ENCODE data around the gene DDIAS. TPM values are rescaled to one million over a fixed set of nuclear protein-coding genes. Genes with fewer than 3 reads are reported as not detected.

DDIAS gene
- total and polyA plus RNA-seq, 7 experiments from 2014 or later: 0.25 to 12.7 (median 1.1) TPM

DNA sequence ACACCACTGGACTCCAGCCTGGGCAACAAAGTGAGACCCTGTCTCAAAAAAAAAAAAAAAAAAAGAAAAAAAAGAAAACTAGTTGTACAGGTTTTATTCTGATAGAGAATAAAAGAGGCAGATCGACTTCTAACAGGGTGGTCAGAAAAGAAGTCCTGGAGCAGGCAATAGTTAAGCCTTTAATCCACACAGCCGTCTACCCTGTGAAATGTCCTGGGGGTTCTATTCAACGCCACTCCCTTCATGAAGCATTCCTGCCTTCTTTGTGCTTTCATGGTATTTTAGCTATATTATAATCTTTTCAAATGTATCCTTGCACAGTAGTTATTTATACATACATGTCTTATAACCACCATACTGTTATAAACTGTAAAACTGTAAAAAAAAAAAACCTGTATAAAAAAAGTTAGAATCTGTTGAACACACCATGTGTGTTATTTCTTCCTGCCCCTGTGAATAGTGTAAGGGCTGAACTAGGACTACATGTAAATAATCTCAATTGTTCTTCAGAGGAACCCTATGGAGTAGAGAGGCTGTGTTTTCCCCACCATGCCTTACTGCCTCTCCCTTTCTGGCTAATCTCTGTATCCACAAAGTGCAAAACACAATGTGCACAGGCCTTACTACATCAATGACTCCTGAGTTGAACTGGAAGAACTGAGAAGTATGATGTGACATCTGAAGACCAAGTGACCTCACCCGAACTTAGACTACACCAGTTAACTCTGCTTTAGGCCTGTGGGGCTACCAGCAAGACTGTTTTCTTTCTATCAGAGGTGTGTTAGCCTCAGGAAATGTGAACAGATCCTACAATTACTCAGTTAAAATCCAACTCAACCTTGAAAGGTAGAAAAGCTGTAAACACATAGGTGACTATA is 26.7 kb upstream of the DDIAS start:
- H3K27ac Mint-ChIP-seq: peak overlapping the region in 5 of 9 donors; percentile 5 to 58 (median 13)
- no peak overlapping the region for H3K4me3 Mint-ChIP-seq
- DNase-seq: no peak
- peaks cover 4 to 31% (median 19%) of the 10 kb centered on the region in 5 donors for H3K36me3 Mint-ChIP-seq
- H3K4me1 Mint-ChIP-seq: peaks cover 17 to 42% (median 27%) of the 10 kb centered on the region in 7 donors
- Histone ChIP-seq H3K27me3 (ENCODE audit: control insufficient read depth in 2 of 2, insufficient read depth in 2 of 2, low read length in 2 of 2) (no peaks in the 10 kb centered on the region), H3K36me3 (ENCODE audit: control insufficient read depth in 2 of 3, insufficient read depth in 3 of 3, low read length in 3 of 3) (no peaks in the 10 kb centered on the region), H3K27ac (ENCODE audit: low read depth, low read length) (no peak overlapping the region), H3K9me3 (ENCODE audit: control insufficient read depth in 2 of 3, low read length in 3 of 3) (no peaks in the 10 kb centered on the region), H3K4me3 (ENCODE audit: low read length) (no peak overlapping the region), H3K4me1 (ENCODE audit: control insufficient read depth in 2 of 2, insufficient read depth in 2 of 2, low read length in 2 of 2) (peaks cover 11 to 14% of the 10 kb centered on the region in 2 donors)
- ChIA-PET POLR2A (interaction anchor here (0.8 to 1.2 kb wide), 3 partner anchors 57 to 189 kb away, joined by 3 read pairs; no protein-coding TSS in a partner anchor), CTCF (interaction anchor here (0.7 kb wide), 1 partner anchor 210 kb away, joined by 3 read pairs; no protein-coding TSS in a partner anchor)
- no peak for ATAC-seq
- H3K27me3 Mint-ChIP-seq: no peaks in the 10 kb centered on the region
- intact Hi-C loops (cut with micrococcal nuclease): loop anchor here in 1 of 2 donors (1.0 kb wide), 1 partner anchor 25 kb away; the partner anchor contains the start of gene PRCP
- peaks cover 5 to 31% (median 11%) of the 10 kb centered on the region in 11 donors for H3K9me3 Mint-ChIP-seq

DNA sequence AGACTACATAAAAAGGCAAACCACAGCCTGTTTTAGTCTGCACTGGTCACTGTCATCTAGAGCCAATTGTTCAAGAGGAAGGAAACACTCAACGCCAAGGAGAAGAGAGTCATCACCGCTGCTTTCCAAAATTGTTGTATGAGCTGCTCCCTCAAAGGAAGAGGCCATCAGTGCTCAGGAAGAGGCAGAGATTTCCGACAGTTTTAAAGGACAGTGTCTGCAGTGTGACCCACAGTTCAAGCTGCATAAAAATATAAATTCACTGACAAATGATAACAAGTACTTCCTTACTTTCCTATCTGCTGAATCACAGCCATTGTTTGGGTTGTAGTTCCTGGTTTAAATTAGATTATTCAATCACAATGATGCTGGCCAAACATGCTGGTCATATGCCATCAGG is 17.7 kb upstream of the DDIAS start:
- peak; percentile 48 for ATAC-seq
- peaks cover 0 to 4% (median 0%) of the 10 kb centered on the region in 3 experiments for H3K9me3 ChIP-seq (ENCODE audit: control insufficient read depth in 2 of 3, low read length in 3 of 3)
- no peak overlapping the region for H3K27ac Mint-ChIP-seq
- H3K9me3 Mint-ChIP-seq: peaks cover 0 to 18% (median 6%) of the 10 kb centered on the region in 11 donors
- intact Hi-C loops (cut with micrococcal nuclease): no loop called here
- H3K27me3 Mint-ChIP-seq: no peaks in the 10 kb centered on the region
- peaks cover 9 to 56% (median 35%) of the 10 kb centered on the region in 5 donors for H3K36me3 Mint-ChIP-seq
- no peak overlapping the region for H3K4me3 ChIP-seq (ENCODE audit: low read length)
- H3K27ac ChIP-seq (ENCODE audit: low read depth, low read length): no peak overlapping the region
- H3K4me1 ChIP-seq (ENCODE audit: control insufficient read depth in 2 of 2, insufficient read depth in 2 of 2, low read length in 2 of 2): no peaks in the 10 kb centered on the region
- H3K27me3 ChIP-seq (ENCODE audit: control insufficient read depth in 2 of 2, insufficient read depth in 2 of 2, low read length in 2 of 2): no peaks in the 10 kb centered on the region
- H3K4me3 Mint-ChIP-seq: no peak overlapping the region
- ChIA-PET POLR2A (no interaction called here), CTCF (interaction anchor here (0.6 to 2.4 kb wide), 2 partner anchors 16 to 155 kb away, joined by 4 to 11 read pairs; no protein-coding TSS in a partner anchor)
- DNase-seq: no peak
- H3K36me3 ChIP-seq (ENCODE audit: control insufficient read depth in 2 of 3, insufficient read depth in 3 of 3, low read length in 3 of 3): no peaks in the 10 kb centered on the region
- peaks cover 0 to 15% (median 0%) of the 10 kb centered on the region in 7 donors for H3K4me1 Mint-ChIP-seq

- H3K4me1 Mint-ChIP-seq: peaks cover 0 to 6% (median 0%) of the 10 kb centered on the region in 7 donors
- DNase-seq (no peak), ATAC-seq (peak; percentile 34)
- Histone ChIP-seq H3K36me3 (ENCODE audit: control insufficient read depth in 2 of 3, insufficient read depth in 3 of 3, low read length in 3 of 3) (no peaks in the 10 kb centered on the region), H3K9me3 (ENCODE audit: control insufficient read depth in 2 of 3, low read length in 3 of 3) (no peaks in the 10 kb centered on the region), H3K4me1 (ENCODE audit: control insufficient read depth in 2 of 2, insufficient read depth in 2 of 2, low read length in 2 of 2) (no peaks in the 10 kb centered on the region), H3K27me3 (ENCODE audit: control insufficient read depth in 2 of 2, insufficient read depth in 2 of 2, low read length in 2 of 2) (no peaks in the 10 kb centered on the region), H3K27ac (ENCODE audit: low read depth, low read length) (no peak overlapping the region), H3K4me3 (ENCODE audit: low read length) (no peak overlapping the region)
- no peaks in the 10 kb centered on the region for H3K27me3 Mint-ChIP-seq
- H3K27ac Mint-ChIP-seq: no peak overlapping the region
- intact Hi-C loops (cut with micrococcal nuclease): no loop called here
- H3K36me3 Mint-ChIP-seq: peaks cover 0 to 12% (median 5%) of the 10 kb centered on the region in 5 donors
- no peaks in the 10 kb centered on the region for H3K9me3 Mint-ChIP-seq
- CTCF ChIA-PET: no interaction called here
- POLR2A ChIA-PET: interaction anchor here (0.6 kb wide), 1 partner anchor 22 kb away, joined by 5 read pairs; no protein-coding TSS in a partner anchor
- no peak overlapping the region for H3K4me3 Mint-ChIP-seq
These were observed 12.2 kb upstream of the DDIAS start for GRCh38 chr11:82889133-82890001.

DNA sequence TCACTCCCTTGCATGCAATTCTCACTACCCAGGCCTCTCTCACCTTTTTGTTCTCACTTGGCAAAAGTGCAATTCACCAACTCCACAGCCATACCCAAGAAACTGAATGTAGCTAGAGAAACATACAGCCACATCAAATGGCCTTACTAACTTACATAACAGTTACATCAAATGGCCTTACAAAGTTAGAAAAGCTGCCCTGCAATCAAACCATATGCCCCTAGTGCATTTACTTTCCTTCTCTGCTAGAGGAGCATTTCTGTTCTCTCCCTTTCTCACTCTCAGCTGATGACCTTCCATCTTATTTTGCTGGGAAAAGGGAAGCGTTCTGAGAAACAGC is 11.6 kb upstream of the DDIAS start:
- ChIA-PET CTCF (no interaction called here), POLR2A (no interaction called here)
- DNase-seq (no peak), ATAC-seq (no peak)
- H3K27me3 ChIP-seq (ENCODE audit: control insufficient read depth in 2 of 2, insufficient read depth in 2 of 2, low read length in 2 of 2): no peaks in the 10 kb centered on the region
- H3K27ac ChIP-seq (ENCODE audit: low read depth, low read length): no peak overlapping the region
- no peaks in the 10 kb centered on the region for H3K9me3 ChIP-seq (ENCODE audit: control insufficient read depth in 2 of 3, low read length in 3 of 3)
- intact Hi-C loops (cut with micrococcal nuclease): no loop called here
- peaks cover 0 to 12% (median 5%) of the 10 kb centered on the region in 5 donors for H3K36me3 Mint-ChIP-seq
- H3K4me3 ChIP-seq (ENCODE audit: low read length): no peak overlapping the region
- H3K4me1 ChIP-seq (ENCODE audit: control insufficient read depth in 2 of 2, insufficient read depth in 2 of 2, low read length in 2 of 2): no peaks in the 10 kb centered on the region
- H3K27me3 Mint-ChIP-seq: no peaks in the 10 kb centered on the region
- peaks cover 0 to 4% (median 0%) of the 10 kb centered on the region in 7 donors for H3K4me1 Mint-ChIP-seq
- no peak overlapping the region for H3K4me3 Mint-ChIP-seq
- H3K36me3 ChIP-seq (ENCODE audit: control insufficient read depth in 2 of 3, insufficient read depth in 3 of 3, low read length in 3 of 3): no peaks in the 10 kb centered on the region
- H3K9me3 Mint-ChIP-seq: no peaks in the 10 kb centered on the region
- no peak overlapping the region for H3K27ac Mint-ChIP-seq

DNA sequence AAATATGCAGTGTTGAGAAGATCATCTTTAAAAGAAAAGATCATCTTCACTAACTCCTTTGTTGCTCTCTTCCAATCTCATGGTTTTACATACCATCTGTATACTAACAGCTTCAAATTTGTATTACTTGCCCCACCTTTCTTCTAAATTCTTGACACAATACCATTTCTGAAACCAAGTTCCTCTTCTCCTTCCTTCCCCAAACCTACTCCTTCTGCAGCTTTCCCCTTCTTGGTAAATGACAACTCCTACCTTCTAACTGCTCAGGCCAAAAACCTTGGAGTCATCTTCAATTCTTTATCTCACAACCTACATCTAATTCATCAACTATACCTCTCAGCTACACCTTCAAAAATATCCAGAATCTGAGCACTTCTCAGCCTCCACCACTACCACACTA is 10.6 kb upstream of the DDIAS start:
- CTCF ChIA-PET: no interaction called here
- Mint-ChIP-seq H3K36me3 (peaks cover 0 to 13% (median 9%) of the 10 kb centered on the region in 5 donors), H3K4me3 (no peak overlapping the region), H3K27me3 (no peaks in the 10 kb centered on the region), H3K4me1 (peaks cover 0 to 10% (median 6%) of the 10 kb centered on the region in 7 donors), H3K9me3 (no peaks in the 10 kb centered on the region), H3K27ac (no peak overlapping the region)
- Histone ChIP-seq H3K9me3 (ENCODE audit: control insufficient read depth in 2 of 3, low read length in 3 of 3) (no peaks in the 10 kb centered on the region), H3K4me1 (ENCODE audit: control insufficient read depth in 2 of 2, insufficient read depth in 2 of 2, low read length in 2 of 2) (no peaks in the 10 kb centered on the region), H3K36me3 (ENCODE audit: control insufficient read depth in 2 of 3, insufficient read depth in 3 of 3, low read length in 3 of 3) (no peaks in the 10 kb centered on the region), H3K4me3 (ENCODE audit: low read length) (no peak overlapping the region), H3K27me3 (ENCODE audit: control insufficient read depth in 2 of 2, insufficient read depth in 2 of 2, low read length in 2 of 2) (no peaks in the 10 kb centered on the region), H3K27ac (ENCODE audit: low read depth, low read length) (no peak overlapping the region)
- peak; percentile 32 for ATAC-seq
- POLR2A ChIA-PET: interaction anchor here (0.9 to 1.2 kb wide), 2 partner anchors 10 to 334 kb away, joined by 3 read pairs; partner anchors contain the start of gene DDIAS
- intact Hi-C loops (cut with micrococcal nuclease): no loop called here
- DNase-seq: no peak

- H3K9me3 ChIP-seq (ENCODE audit: control insufficient read depth in 2 of 3, low read length in 3 of 3): no peaks in the 10 kb centered on the region
- Mint-ChIP-seq H3K36me3 (peaks cover 0 to 8% (median 4%) of the 10 kb centered on the region in 5 donors), H3K4me3 (no peak overlapping the region), H3K27me3 (no peaks in the 10 kb centered on the region), H3K27ac (no peak overlapping the region), H3K4me1 (peaks cover 5 to 19% (median 6%) of the 10 kb centered on the region in 7 donors), H3K9me3 (no peaks in the 10 kb centered on the region)
- POLR2A ChIA-PET: no interaction called here
- CTCF ChIA-PET: interaction anchor here (1.4 kb wide), 1 partner anchor 26 kb away, joined by 3 read pairs; no protein-coding TSS in a partner anchor
- no peak for DNase-seq
- intact Hi-C loops (cut with micrococcal nuclease): no loop called here
- H3K27ac ChIP-seq (ENCODE audit: low read depth, low read length): no peak overlapping the region
- H3K4me1 ChIP-seq (ENCODE audit: control insufficient read depth in 2 of 2, insufficient read depth in 2 of 2, low read length in 2 of 2): no peaks in the 10 kb centered on the region
- ATAC-seq: no peak
- H3K36me3 ChIP-seq (ENCODE audit: control insufficient read depth in 2 of 3, insufficient read depth in 3 of 3, low read length in 3 of 3): no peaks in the 10 kb centered on the region
- H3K27me3 ChIP-seq (ENCODE audit: control insufficient read depth in 2 of 2, insufficient read depth in 2 of 2, low read length in 2 of 2): no peaks in the 10 kb centered on the region
- no peak overlapping the region for H3K4me3 ChIP-seq (ENCODE audit: low read length)
These were observed 8.8 kb upstream of the DDIAS start for GRCh38 chr11:82892611-82893169.
